Measurements from ENCODE around the gene NKTR.

- no peak for TF ChIP-seq MGA (IDR thresholded peaks at IDR 0.05)
- TF ChIP-seq MXI1 (IDR thresholded peaks at IDR 0.05; ENCODE audit: low read depth, low read length), result no peak
- no peak for TF ChIP-seq WHSC1 (IDR thresholded peaks at IDR 0.05; ENCODE audit: low read length)
- no peak for TF ChIP-seq ZNF140 (CRISPR knock-in tag; IDR thresholded peaks at IDR 0.05)
- no peak for TF ChIP-seq MTF1 (CRISPR knock-in tag; IDR thresholded peaks at IDR 0.05; ENCODE audit: borderline replicate concordance)
- no peak for TF ChIP-seq AFF4 (CRISPR knock-in tag; IDR thresholded peaks at IDR 0.05)
- no peak for TF ChIP-seq USF2 (CRISPR knock-in tag; IDR thresholded peaks at IDR 0.05)
- no peak for TF ChIP-seq ESRRA (IDR thresholded peaks at IDR 0.05; ENCODE audit: borderline replicate concordance, low read depth)
Measured at GRCh38 chr3:42638339-42638842, 37.9 kb downstream of the NKTR start.

All from K562 (cell line).